Activated T-helper 1 cell treated with anti-CD3 and anti-CD28 coated beads, Interleukin-2, amount 50 U/mL, for 16 hours (primary cell): ENCODE data around the gene ABCD3.

Source experiments
- DNase-seq, 2 donors: peaks; one replicate each; pipeline ENCODE4 v3.0.0-alpha.2; 2020; ENCODE audit warnings: low read depth in 1 of 2, low spot score in 1 of 2

ABCD3 gene

DNA sequence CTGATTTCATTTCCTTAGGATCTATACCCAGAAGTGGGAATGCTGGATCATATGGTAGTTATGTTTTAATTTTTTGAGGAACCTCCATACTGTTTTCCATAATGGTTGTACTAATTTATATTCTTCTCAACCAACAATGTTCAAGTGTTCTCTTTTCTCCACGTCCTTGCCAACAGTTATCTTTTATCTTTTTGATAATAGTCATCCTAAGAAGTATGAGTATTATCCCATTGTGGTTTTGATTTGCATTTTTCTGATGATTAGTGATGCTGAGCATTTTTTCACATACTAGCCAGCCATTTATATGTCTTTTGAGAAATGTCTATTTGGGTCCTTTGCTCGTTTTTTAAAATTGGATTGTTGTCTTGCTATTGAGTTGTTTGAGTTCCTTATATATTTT, 38.5 kb downstream of the ABCD3 start:
- no peak for DNase-seq

DNA sequence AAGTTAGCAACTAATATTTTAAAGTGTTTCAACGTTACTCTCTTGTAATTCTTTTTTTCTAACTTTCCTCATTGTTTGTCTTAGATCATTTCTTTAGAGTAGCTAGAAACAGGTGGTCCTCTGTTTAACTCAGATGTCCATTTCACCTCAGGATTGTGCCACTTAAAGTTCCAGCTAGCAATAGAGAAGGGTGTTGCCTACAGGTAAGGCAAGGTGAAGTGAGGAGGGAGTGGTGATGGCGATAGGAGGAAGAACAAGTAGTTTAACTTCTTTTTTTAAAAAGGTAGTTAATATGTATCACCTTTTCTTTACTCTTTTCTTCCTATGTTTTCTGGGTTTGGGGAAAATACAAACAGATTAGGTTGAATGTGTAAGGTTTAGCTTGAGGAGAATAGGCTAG, 44.4 kb downstream of the ABCD3 start:
- no peak for DNase-seq

- DNase-seq = no peak
Measured at GRCh38 chr1:94463056-94463764, 45.0 kb downstream of the ABCD3 start.

DNA sequence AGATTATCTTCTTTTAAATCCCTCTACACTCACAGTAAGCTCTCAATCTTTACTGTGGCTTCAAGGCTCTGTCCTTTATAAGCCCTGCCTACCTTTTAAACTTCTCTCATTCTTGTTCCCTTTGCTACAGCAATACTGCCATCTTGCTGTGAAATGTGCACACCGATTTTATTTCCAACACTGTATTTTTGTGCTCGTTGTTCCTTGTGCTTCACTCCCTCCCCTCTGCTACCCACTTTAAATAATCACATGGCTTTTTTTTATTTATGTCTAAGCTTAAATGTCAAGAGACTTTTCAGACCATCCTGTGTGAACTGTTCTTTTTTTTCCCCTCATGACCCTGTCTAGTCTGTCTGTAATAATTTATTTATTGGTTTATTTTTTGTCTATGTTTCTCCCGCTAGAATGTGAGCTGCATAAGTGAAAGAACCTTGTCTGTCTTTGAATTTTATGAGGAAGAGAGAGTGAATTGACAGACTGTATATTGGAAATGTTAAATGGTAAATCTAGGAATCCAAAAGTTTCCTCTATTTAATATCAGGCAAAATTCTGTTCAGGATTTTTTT, 45.7 kb downstream of the ABCD3 start:
- no peak for DNase-seq

DNA sequence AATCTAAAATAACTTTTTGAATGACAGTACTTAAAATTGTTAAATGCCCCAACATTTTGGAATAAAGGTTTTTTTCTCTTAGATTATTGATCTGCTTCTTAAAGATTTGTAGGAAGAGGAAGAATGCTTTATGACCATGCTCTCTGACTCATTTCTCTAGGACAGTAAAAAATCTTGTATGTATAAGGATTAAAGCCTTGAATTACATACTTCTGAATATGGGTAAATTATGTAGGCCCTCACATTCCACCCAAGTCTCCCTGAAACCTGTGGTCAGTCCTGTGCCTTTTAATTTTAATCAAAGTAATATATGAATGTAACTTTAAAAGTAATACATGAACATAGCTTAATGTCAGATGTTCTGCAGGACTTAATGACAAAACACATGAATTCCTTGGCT, 50.5 kb downstream of the ABCD3 start:
- DNase-seq = no peak

DNA sequence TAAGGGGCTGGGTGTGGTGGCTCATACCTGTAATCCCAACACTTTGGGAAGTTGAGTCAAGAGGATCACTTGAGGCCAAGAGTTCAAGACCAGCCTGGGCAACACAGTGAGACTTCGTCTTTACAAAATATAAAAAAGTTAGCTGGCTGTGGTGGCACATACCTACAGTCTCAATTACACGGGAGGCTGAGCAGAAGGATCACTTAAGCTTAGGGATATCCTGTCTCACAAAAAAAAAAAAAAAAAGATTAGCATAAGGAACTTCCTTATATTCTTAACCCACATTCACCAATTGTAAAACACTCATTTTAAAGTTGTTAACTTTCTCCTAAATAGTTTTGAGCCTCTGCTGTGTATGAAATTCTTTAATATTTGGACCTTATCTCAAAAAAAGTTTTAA, 53.1 kb downstream of the ABCD3 start:
- no peak for DNase-seq

DNA sequence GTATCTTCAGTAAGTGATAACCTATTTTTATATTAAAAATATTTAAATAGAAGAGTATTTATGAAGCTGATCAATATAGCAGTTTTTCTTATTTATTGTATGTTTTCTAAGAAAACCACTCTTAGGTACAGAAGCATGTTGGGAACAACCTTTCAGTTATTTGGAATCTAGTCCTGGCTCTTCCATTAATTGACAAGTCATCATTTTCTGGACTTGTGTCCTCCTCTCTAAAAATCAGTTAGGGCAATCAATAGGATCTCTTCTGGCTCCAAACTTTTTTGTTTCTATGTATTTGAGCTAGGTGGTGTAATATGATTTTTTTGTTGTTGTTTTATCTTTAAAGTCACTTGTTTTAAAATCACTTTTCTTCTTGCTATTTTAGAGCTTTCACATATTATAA, 57.0 kb downstream of the ABCD3 start:
- DNase-seq = no peak

DNA sequence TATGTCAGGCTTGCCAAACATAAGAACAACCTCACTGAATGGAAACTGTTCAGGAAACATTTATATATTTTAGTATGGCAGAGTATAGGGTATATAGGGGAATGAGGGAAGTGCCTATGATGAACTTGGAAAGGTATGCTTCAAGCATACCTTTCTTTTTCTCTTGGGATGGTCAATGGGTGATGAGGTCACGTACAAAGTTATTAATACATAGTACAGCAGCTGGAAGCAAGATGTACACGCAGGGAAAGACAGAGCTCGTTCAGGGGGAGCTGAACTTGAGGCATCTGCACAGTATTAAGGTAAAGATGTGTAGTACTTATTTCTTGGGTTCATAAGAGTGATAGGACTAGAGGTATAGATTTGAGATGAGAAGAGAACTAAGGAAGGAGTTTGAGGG, 61.5 kb downstream of the ABCD3 start:
- no peak for DNase-seq

DNA sequence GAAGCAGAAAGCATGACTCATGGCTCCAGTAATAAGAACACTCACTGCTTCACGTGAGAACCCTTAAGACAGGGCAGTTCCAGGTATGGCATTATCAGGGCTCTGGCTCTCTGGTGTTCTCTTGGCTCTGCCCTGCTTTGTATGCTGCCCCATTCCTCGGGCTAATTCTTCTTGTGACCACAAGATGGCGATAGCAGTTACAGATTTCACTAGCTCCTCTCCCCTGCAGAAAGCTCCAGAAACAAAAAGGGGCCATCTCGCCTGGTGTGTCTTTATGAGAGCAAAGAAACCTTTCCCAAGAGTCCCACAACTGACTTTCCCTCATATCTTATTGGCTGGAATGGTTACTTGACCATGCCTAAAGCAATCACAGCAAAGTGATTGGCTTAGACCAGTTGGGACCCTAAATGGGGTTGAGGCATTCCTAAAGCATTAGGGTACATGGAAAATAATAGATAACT, 63.3 kb downstream of the ABCD3 start:
- DNase-seq = no peak

DNA sequence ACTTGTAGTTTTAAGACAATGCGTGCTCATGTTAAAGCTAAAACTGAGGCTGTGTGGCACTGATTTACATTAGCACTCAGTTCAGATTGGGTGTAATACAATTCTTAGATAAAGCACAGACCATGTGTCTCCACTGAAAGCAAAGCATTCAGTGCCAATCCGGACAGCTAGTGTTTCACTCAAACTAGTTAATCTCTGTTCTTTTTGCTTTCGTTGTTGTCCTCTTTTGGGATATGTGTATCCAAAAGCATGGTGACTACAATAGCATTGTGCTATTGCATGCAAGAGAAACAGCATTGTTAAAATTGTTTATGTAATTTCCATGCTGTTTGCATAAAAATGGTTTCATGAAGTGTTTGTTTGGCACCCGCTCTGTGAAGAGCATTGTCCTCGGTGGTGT, 68.8 kb downstream of the ABCD3 start:
- DNase-seq = no peak

DNA sequence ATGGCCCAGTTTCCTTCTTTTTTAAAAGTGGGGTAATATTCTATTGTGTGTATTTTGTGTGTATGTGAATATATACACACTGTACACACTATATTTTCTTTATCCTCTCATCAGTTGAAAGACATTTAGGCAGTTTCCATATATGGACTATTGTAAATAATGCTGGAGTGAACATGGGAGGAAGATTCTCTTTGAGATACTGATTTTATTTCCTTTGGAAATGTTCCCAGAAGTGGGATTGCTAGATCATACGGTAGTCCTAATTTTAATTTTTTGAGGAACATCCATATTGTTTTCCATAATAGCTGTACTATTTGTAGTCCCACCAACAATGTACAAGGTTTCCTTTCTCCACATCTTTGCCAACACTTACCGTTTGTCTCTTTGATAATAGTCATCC, 72.4 kb downstream of the ABCD3 start:
- no peak for DNase-seq

GRCh38 chr1:94496076-94496755, 78.0 kb downstream of the ABCD3 start:
- no peak for DNase-seq

- no peak for DNase-seq
Measured at GRCh38 chr1:94501426-94501825, 83.2 kb downstream of the ABCD3 start.

DNA sequence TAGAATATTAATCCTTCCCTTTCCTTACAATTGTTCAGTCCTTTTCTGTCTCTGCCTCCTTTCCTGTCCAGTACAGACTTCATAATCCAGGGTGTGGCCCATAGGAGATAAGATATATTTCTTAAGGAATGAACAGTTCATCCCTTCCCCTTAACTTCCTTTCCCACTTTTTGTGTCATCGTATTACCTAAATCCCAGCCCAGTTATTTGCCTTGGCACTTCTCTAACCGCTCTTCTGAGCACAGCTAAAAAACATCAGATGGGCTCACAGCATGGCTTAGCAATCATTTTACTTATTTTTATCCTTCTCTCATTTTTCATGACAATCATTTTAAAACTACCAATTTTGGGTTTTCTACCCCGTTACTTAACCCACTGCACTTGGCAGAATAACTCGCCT, 83.7 kb downstream of the ABCD3 start:
- DNase-seq = no peak

GRCh38 chr1:94503153-94503552, 85.0 kb downstream of the ABCD3 start:
- no peak for DNase-seq

GRCh38 chr1:94504601-94505000, 86.4 kb downstream of the ABCD3 start:
- no peak for DNase-seq

- DNase-seq = no peak
Measured at GRCh38 chr1:94512816-94513215, 94.6 kb downstream of the ABCD3 start.

GRCh38 chr1:94514095-94514727, 96.0 kb downstream of the ABCD3 start:
- DNase-seq = no peak

DNA sequence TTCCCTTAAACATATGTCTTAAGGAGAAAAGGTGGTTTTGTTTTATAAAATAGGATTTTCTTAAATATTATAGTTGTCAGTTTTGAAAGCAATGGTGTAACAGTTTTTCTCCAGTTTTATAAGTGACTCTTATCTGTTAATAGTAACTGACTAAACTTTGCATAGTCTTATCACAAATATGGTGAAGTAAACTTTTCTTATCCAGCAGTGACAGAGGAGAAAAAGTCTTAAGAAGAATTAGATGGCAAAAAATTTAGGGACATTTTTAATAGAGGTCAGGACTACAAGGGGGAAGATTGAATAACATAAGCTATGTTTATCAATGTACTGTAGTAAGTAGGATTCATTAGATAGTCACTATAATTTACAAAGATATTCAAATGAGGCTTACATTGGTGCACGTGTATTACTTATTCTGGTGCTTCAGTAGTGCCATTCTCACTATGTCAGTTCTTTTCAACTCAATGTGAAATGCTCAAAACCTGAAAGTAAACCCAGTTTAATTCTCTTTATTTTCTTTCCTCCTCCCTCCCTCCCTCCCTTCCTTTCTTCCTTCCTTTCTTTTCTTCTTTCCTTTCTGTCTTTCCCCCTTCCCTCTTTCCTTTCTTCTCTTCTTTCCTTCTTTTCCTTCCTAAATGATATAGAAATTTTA, 97.2 kb downstream of the ABCD3 start:
- DNase-seq = no peak

DNA sequence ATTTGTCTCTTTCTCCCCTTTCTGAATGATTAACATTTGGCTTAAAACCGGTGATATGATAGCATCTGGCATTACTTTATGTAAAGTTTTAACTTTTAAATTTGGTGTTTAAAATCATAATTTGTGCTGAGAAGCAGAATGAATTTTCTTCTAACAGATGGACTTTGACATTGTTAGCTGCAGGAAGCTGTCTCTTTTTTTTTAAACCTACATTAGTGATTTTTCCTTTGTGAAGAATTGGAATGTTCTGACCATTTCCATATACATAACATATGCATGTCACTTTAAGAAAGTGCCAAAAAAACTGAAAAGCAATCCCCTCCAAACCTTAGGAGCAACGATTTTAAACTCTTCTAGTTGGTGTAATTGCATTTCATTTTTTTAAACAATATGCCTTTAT, 101.2 kb downstream of the ABCD3 start:
- DNase-seq = no peak

- no peak for DNase-seq
Measured at GRCh38 chr1:94522304-94522703, 104.1 kb downstream of the ABCD3 start.

DNA sequence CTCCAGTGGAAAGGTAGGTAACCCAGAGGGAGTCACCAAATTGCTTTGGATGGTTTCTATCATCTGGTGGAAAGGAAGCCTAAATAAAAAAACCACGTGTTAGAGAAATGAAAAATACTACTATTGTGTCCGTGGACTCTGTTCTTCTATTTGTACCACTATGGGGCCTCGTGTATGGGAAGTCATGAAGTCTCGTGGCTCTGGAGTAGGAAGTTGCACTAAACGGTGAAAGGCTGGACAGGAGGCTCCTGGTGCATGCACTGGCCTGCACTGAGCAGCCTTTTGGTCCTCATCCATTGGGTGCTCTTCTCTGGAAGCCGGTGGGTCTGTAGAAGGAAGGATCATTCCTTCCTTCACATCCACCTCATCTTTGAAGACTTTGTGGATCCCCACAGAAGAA, 106.3 kb downstream of the ABCD3 start:
- DNase-seq = no peak
